Nephron (organoid): ENCODE results near the gene POMT1.

Experiments
- H3K27ac Mint-ChIP-seq, 3 experiments: 2 replicates each; pipeline ENCODE4 v1.8.0; 2020; ENCODE audit warnings: mixed read lengths in 3 of 3, mild to moderate bottlenecking in 2 of 3, moderate library complexity in 1 of 3
- H3K27me3 Mint-ChIP-seq: 2 replicates; pipeline ENCODE4 v1.8.0; 2021; ENCODE audit warnings: low read depth, mild to moderate bottlenecking, moderate library complexity, mixed read lengths
- H3K36me3 Mint-ChIP-seq: 2 replicates; pipeline ENCODE4 v1.8.0; 2020; ENCODE audit warnings: low read depth, mixed read lengths
- H3K4me1 Mint-ChIP-seq: 2 replicates; pipeline ENCODE4 v1.8.0; 2020; ENCODE audit warnings: mixed read lengths
- H3K4me3 Mint-ChIP-seq, 3 experiments: 2 replicates each; pipeline ENCODE4 v1.8.0; 2020; ENCODE audit warnings: mild to moderate bottlenecking in 3 of 3, mixed read lengths in 3 of 3, moderate library complexity in 2 of 3
- H3K9me3 Mint-ChIP-seq: 2 replicates; pipeline ENCODE4 v1.8.0; 2020; ENCODE audit warnings: mixed read lengths
- TF ChIP-seq, protein P1 (sequence below), 3 experiments: fragments of 200-600 bp; sonication (generic); IDR thresholded peaks; one replicate each; pipeline ENCODE4 v1.5.0; 2021; ENCODE audit warnings: antibody characterized with exemption in 3 of 3; ENCODE audit not compliant: unreplicated experiment in 3 of 3

The POMT1 gene

DNA sequence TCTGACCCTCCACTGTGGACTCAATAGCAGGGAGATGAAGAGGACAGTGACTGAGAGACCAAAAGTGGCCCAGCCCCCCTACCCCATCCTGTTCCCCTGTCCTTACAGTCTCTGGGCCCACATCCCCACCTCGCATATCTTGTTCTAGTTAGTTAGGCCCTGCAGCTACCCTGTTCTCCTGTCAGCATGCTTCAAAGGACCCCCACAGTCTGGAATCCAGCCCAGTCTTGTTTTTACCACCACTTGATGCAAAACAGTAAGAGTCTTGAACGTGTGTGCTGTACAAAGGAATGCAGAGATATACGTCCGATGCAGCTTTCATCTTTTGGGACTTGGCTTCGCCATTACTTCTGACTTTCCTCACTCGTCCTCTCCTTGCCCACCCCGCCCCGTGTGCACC lies 12.2 kb upstream of the POMT1 start:
- H3K27me3 Mint-ChIP-seq: no peaks in the 10 kb centered on the region
- no peaks in the 10 kb centered on the region for H3K9me3 Mint-ChIP-seq
- TF ChIP-seq, protein P1, sequence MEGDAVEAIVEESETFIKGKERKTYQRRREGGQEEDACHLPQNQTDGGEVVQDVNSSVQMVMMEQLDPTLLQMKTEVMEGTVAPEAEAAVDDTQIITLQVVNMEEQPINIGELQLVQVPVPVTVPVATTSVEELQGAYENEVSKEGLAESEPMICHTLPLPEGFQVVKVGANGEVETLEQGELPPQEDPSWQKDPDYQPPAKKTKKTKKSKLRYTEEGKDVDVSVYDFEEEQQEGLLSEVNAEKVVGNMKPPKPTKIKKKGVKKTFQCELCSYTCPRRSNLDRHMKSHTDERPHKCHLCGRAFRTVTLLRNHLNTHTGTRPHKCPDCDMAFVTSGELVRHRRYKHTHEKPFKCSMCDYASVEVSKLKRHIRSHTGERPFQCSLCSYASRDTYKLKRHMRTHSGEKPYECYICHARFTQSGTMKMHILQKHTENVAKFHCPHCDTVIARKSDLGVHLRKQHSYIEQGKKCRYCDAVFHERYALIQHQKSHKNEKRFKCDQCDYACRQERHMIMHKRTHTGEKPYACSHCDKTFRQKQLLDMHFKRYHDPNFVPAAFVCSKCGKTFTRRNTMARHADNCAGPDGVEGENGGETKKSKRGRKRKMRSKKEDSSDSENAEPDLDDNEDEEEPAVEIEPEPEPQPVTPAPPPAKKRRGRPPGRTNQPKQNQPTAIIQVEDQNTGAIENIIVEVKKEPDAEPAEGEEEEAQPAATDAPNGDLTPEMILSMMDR (IDR thresholded peaks at IDR 0.05; ENCODE audit: unreplicated experiment in 3 of 3): no peak
- no peaks in the 10 kb centered on the region for H3K4me1 Mint-ChIP-seq
- H3K36me3 Mint-ChIP-seq: peaks cover 97% of the 10 kb centered on the region
- peak overlapping the region in 1 of 3 experiments; percentile 23 for H3K27ac Mint-ChIP-seq
- no peak overlapping the region for H3K4me3 Mint-ChIP-seq

DNA sequence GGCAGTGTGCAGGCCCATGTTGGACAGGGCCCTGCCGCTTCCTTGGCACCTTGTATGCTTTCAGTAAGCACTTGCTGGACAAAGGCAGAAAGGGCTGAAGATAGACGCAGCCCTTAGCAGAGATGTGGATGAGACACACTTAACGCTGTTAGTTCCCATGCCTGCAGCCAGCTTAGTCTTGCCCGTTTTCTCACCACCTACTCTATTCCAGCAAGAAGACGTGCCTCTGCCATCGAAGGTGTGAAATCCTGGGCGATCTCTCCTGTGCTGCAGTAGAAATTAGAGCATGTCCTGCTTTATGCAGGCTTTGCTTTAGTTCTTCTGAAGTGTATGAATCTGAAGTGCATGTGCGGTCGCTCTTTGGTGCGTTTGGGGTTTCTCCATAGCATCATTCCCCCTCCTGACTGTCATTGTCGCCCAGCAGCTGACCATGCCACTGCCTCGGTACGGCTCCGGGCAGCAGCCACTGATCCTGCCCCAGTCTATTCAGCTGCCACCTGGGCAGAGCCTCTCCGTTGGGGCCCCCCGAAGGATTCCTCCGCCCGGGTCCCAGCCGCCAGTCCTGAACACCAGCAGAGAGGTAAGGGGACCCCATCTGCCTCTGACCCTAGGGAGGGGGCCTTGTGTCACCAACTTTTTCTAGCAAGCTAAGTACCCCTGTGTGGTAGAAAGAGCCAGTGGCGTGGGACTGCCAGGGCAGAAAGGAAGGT lies 11.6 kb upstream of the POMT1 start:
- TF ChIP-seq, protein P1 (IDR thresholded peaks at IDR 0.05; ENCODE audit: unreplicated experiment in 3 of 3): no peak
- Mint-ChIP-seq H3K4me1 (no peaks in the 10 kb centered on the region), H3K4me3 (no peak overlapping the region), H3K27me3 (no peaks in the 10 kb centered on the region), H3K36me3 (peaks cover 97% of the 10 kb centered on the region), H3K27ac (peak overlapping the region in 1 of 3 experiments; percentile 23), H3K9me3 (no peaks in the 10 kb centered on the region)

DNA sequence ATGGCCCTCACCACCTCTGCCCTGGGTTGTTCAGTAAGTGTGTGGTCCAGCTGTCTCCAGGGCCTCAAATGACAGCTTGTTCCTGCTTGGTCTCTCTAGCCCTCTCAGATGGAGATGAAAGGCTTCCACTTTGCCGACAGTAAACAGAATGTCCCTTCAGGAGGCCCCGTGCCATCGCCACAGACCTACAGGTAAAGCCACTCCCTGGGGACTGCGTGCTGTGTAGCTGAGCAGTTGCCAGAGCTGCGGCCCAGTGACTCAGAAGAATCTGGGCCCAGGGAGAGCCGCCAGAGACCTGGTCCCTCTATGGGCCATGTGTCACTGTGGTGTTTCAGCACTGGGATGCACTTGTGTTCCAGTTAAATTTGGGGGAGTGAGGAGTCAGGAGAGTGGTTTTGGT lies 10.6 kb upstream of the POMT1 start:
- TF ChIP-seq, protein P1 (IDR thresholded peaks at IDR 0.05; ENCODE audit: unreplicated experiment in 3 of 3): no peak
- Mint-ChIP-seq H3K27me3 (no peaks in the 10 kb centered on the region), H3K9me3 (no peaks in the 10 kb centered on the region), H3K4me1 (no peaks in the 10 kb centered on the region), H3K27ac (no peak overlapping the region), H3K4me3 (no peak overlapping the region), H3K36me3 (peaks cover 93% of the 10 kb centered on the region)

DNA sequence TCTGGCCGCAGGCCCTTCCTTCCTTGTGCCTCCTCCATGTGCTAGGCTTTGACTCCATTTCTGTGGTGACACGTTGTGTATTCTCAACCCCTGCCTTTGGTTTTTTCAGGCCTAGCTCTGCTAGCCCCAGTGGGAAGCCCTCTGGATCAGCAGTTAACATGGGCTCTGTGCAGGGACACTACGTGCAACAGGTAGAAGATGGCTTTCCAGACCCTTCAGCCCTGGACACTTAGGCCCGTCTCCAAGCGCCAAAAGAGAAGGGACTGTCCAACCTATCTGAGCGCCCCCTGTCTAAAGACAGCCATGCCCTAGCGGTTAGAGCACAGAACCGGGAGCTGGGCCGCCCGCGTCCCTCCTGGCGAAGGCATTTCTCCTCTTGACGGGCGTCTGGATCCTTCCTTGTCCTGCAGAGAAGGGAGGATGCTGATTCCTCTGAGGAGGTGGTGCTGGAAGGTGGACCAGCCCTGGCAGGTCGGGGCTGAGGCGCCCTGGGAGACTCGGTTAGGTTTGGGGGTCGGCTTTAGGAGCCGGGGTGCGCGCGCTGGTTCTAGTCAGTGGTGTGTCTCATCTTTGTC lies 8.3 kb upstream of the POMT1 start:
- no peak overlapping the region for H3K4me3 Mint-ChIP-seq
- no peak overlapping the region for H3K27ac Mint-ChIP-seq
- no peaks in the 10 kb centered on the region for H3K4me1 Mint-ChIP-seq
- H3K9me3 Mint-ChIP-seq: no peaks in the 10 kb centered on the region
- H3K36me3 Mint-ChIP-seq: peaks cover 90% of the 10 kb centered on the region
- no peaks in the 10 kb centered on the region for H3K27me3 Mint-ChIP-seq
- TF ChIP-seq, protein P1 (IDR thresholded peaks at IDR 0.05; ENCODE audit: unreplicated experiment in 3 of 3): no peak

DNA sequence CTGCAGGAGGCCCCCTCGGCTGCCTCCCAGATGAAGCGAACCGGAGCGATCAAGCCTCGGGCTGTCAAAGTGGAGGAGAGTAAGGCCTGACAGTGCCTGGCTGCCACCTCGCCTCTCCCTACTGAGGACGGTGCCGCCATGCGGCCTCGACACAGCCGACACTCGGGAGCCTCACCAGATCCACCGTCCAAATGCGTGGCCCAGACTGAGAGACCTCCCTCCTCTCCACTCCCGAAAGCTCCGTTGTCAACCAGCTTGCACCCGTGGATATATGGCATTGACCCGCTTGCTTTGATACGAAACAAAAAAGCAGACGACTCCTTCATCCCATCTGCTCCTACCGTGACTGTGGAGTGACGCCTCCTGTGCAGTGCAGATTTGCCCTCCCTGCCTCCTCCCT lies 6.9 kb upstream of the POMT1 start:
- no peaks in the 10 kb centered on the region for H3K9me3 Mint-ChIP-seq
- TF ChIP-seq, protein P1 (IDR thresholded peaks at IDR 0.05; ENCODE audit: unreplicated experiment in 3 of 3): no peak
- H3K36me3 Mint-ChIP-seq: peaks cover 80% of the 10 kb centered on the region
- H3K27ac Mint-ChIP-seq: no peak overlapping the region
- no peaks in the 10 kb centered on the region for H3K27me3 Mint-ChIP-seq
- H3K4me3 Mint-ChIP-seq: no peak overlapping the region
- H3K4me1 Mint-ChIP-seq: no peaks in the 10 kb centered on the region
